Nephron progenitor cell (in vitro differentiated cells): ENCODE data around the gene NOL8.
A peak's percentile ranks its signal among the peaks of the same experiment; 100 is the strongest.

Source experiments
- DNase-seq: peaks from one replicate; pipeline ENCODE4 v3.0.0; 2021
- H3K27ac Mint-ChIP-seq: 2 replicates; pipeline ENCODE4 v1.8.0; 2021; ENCODE audit warnings: mild to moderate bottlenecking, moderate library complexity, mixed read lengths
- H3K27me3 Mint-ChIP-seq: 2 replicates; pipeline ENCODE4 v1.8.0; 2021; ENCODE audit warnings: mild to moderate bottlenecking, low read depth, mixed read lengths; ENCODE audit not compliant: poor library complexity
- H3K36me3 Mint-ChIP-seq: 2 replicates; pipeline ENCODE4 v1.8.0; 2021; ENCODE audit warnings: low read depth, mixed read lengths
- H3K4me1 Mint-ChIP-seq: 2 replicates; pipeline ENCODE4 v1.8.0; 2021; ENCODE audit warnings: mixed read lengths
- H3K4me3 Mint-ChIP-seq: 2 replicates; pipeline ENCODE4 v1.8.0; 2021; ENCODE audit warnings: mild to moderate bottlenecking, moderate library complexity, mixed read lengths
- H3K9me3 Mint-ChIP-seq: 2 replicates; pipeline ENCODE4 v1.8.0; 2021; ENCODE audit warnings: mild to moderate bottlenecking, moderate library complexity, mixed read lengths
- CTCF ChIP-seq: fragments of 200-600 bp; sonication (generic); IDR thresholded peaks from 2 replicates; pipeline ENCODE4 v1.5.0; 2021; ENCODE audit warnings: antibody characterized with exemption

NOL8 gene

GRCh38 chr9:92276331-92277032, 48.7 kb downstream of the NOL8 start:
- peak overlapping the region; percentile 91 for H3K27ac Mint-ChIP-seq
- no peak for TF ChIP-seq CTCF
- no peak for DNase-seq
- H3K4me1 Mint-ChIP-seq = peaks cover 8% of the 10 kb centered on the region
- H3K4me3 Mint-ChIP-seq = peak overlapping the region; percentile 7
- H3K27me3 Mint-ChIP-seq = no peaks in the 10 kb centered on the region
- H3K9me3 Mint-ChIP-seq = no peaks in the 10 kb centered on the region
- peaks cover 71% of the 10 kb centered on the region for H3K36me3 Mint-ChIP-seq

- Mint-ChIP-seq H3K36me3 (peaks cover 75% of the 10 kb centered on the region), H3K27ac (peak overlapping the region; percentile 91), H3K4me3 (no peak overlapping the region), H3K9me3 (no peaks in the 10 kb centered on the region), H3K4me1 (peaks cover 8% of the 10 kb centered on the region), H3K27me3 (no peaks in the 10 kb centered on the region)
- DNase-seq = no peak
- TF ChIP-seq CTCF = no peak
Observed at GRCh38 chr9:92275541-92275940, 49.6 kb downstream of the NOL8 start.

GRCh38 chr9:92270511-92270910, 54.6 kb downstream of the NOL8 start:
- no peak overlapping the region for H3K4me3 Mint-ChIP-seq
- DNase-seq = no peak
- H3K27me3 Mint-ChIP-seq = no peaks in the 10 kb centered on the region
- H3K9me3 Mint-ChIP-seq = no peaks in the 10 kb centered on the region
- no peak overlapping the region for H3K27ac Mint-ChIP-seq
- TF ChIP-seq CTCF = no peak
- no peaks in the 10 kb centered on the region for H3K4me1 Mint-ChIP-seq
- peaks cover 78% of the 10 kb centered on the region for H3K36me3 Mint-ChIP-seq

GRCh38 chr9:92266486-92266885, 58.7 kb downstream of the NOL8 start:
- no peaks in the 10 kb centered on the region for H3K9me3 Mint-ChIP-seq
- peaks cover 85% of the 10 kb centered on the region for H3K36me3 Mint-ChIP-seq
- TF ChIP-seq CTCF = no peak
- H3K27ac Mint-ChIP-seq = no peak overlapping the region
- no peak for DNase-seq
- no peak overlapping the region for H3K4me3 Mint-ChIP-seq
- H3K4me1 Mint-ChIP-seq = no peaks in the 10 kb centered on the region
- no peaks in the 10 kb centered on the region for H3K27me3 Mint-ChIP-seq

GRCh38 chr9:92265154-92265553, 60.0 kb downstream of the NOL8 start:
- Mint-ChIP-seq H3K4me3 (no peak overlapping the region), H3K27ac (no peak overlapping the region), H3K27me3 (no peaks in the 10 kb centered on the region), H3K4me1 (no peaks in the 10 kb centered on the region), H3K9me3 (no peaks in the 10 kb centered on the region), H3K36me3 (peaks cover 78% of the 10 kb centered on the region)
- no peak for TF ChIP-seq CTCF
- no peak for DNase-seq

- no peak for DNase-seq
Observed at GRCh38 chr9:92263131-92263530, 62.0 kb downstream of the NOL8 start.

More at GRCh38 chr9:92263131-92263530, 62.0 kb downstream of the NOL8 start:
- Mint-ChIP-seq H3K27ac (no peak overlapping the region), H3K4me1 (no peaks in the 10 kb centered on the region), H3K36me3 (peaks cover 82% of the 10 kb centered on the region), H3K27me3 (no peaks in the 10 kb centered on the region), H3K9me3 (no peaks in the 10 kb centered on the region), H3K4me3 (no peak overlapping the region)
- TF ChIP-seq CTCF = no peak
